H1 (cell line): Measurements from ENCODE around the gene TSPEAR. TPM values are rescaled to one million over a fixed set of nuclear protein-coding genes. Genes with fewer than 3 reads are reported as not detected.

Experiments
- CTCF ChIA-PET: fragments of 300-600 bp; sonication (Branson Sonifier 250); formaldehyde crosslinking; loops from one replicate; lab custom pipeline; 2021; ENCODE audit not compliant: partially characterized antibody; lab: Charles Lee
- POLR2A ChIA-PET: fragments of 300-600 bp; sonication (Branson Sonifier 250); formaldehyde crosslinking; loops from one replicate; lab custom pipeline; 2021; ENCODE audit warnings: inconsistent platforms; ENCODE audit not compliant: partially characterized antibody; lab: Charles Lee
- DNase-seq, 2 experiments: peaks; one replicate each; pipeline versions ENCODE4 v3.0.0 to v3.0.0-alpha.2; 2010 to 2022; ENCODE audit warnings: low spot score in 2 of 2, low read depth in 1 of 2, mixed read lengths in 1 of 2
- FAIRE-seq: peaks from 2 replicates; lab custom pipeline; 2011; peaks lifted over from hg19 to GRCh38; lab: Jason Lieb, UNC
- H2AFZ ChIP-seq: 2 replicates; pipeline ENCODE4 v1.8.1; 2012; ENCODE audit warnings: low read length, inconsistent platforms
- H2AK5ac ChIP-seq: 2 replicates; pipeline ENCODE4 v1.6.1; 2013; ENCODE audit warnings: low read depth, low read length
- H2BK120ac ChIP-seq: replicated peaks from 2 replicates; pipeline ENCODE3; 2013; ENCODE audit warnings: low read depth, low read length, inconsistent platforms
- H2BK12ac ChIP-seq: 2 replicates; pipeline ENCODE4 v1.6.1; 2013; ENCODE audit warnings: low read depth, low read length
- H2BK15ac ChIP-seq: 2 replicates; pipeline ENCODE4 v1.6.1; 2013; ENCODE audit warnings: low read length
- H2BK20ac ChIP-seq: 2 replicates; pipeline ENCODE4 v1.6.1; 2013; ENCODE audit warnings: low read length
- H2BK5ac ChIP-seq: 2 replicates; pipeline ENCODE4 v1.6.1; 2013; ENCODE audit warnings: low read depth, low read length
- H3K14ac ChIP-seq: 2 replicates; pipeline ENCODE4 v1.6.1; 2013; ENCODE audit warnings: inconsistent platforms; ENCODE audit not compliant: insufficient read length
- H3K18ac ChIP-seq: 2 replicates; pipeline ENCODE4 v1.6.1; 2013; ENCODE audit warnings: low read length; ENCODE audit errors: extremely low read depth
- H3K23ac ChIP-seq: 2 replicates; pipeline ENCODE4 v1.6.1; 2013; ENCODE audit warnings: inconsistent platforms; ENCODE audit not compliant: insufficient read length
- H3K23me2 ChIP-seq: 2 replicates; pipeline ENCODE4 v1.6.1; 2013; ENCODE audit warnings: low read depth, low read length
- H3K27ac ChIP-seq: 2 replicates; pipeline ENCODE4 v1.6.1; 2011; ENCODE audit warnings: low read depth, low read length, inconsistent platforms
- H3K27me3 ChIP-seq, 4 experiments: replicated peaks in 1 of 4; 1 replicate in 1 of 4; 2 replicates in 3 of 4; pipeline versions ENCODE4 v1.6.1 to v1.8.1; 2011 to 2013; ENCODE audit warnings: low read length in 3 of 4, mild to moderate bottlenecking in 3 of 4, inconsistent platforms in 2 of 4, mixed read lengths in 2 of 4, moderate library complexity in 1 of 4; ENCODE audit not compliant: control insufficient read depth in 3 of 4, insufficient read depth in 3 of 4; ENCODE audit errors: extremely low read depth in 1 of 4
- H3K36me3 ChIP-seq, 4 experiments: 2 replicates each; pipeline versions ENCODE4 v1.6.1 to v1.8.1; 2011 to 2013; ENCODE audit warnings: mild to moderate bottlenecking in 4 of 4, low read length in 3 of 4, moderate library complexity in 2 of 4, control low read depth in 1 of 4, inconsistent platforms in 1 of 4; ENCODE audit not compliant: insufficient read depth in 4 of 4, control insufficient read depth in 2 of 4
- H3K4ac ChIP-seq: replicated peaks from 2 replicates; pipeline ENCODE3; 2013; ENCODE audit warnings: low read length, low read depth, mixed read lengths, inconsistent platforms; ENCODE audit not compliant: insufficient read length
- H3K4me1 ChIP-seq, 4 experiments: replicated peaks in 1 of 4; 1 replicate in 1 of 4; 2 replicates in 3 of 4; pipeline versions ENCODE4 v1.6.1 to v1.8.1; 2011 to 2013; ENCODE audit warnings: low read length in 3 of 4, inconsistent platforms in 2 of 4, mixed read lengths in 1 of 4; ENCODE audit not compliant: insufficient read depth in 4 of 4, control insufficient read depth in 3 of 4
- H3K4me2 ChIP-seq, 2 experiments: 2 replicates each; pipeline versions ENCODE4 v1.6.1 to v1.8.1; 2011 to 2013; ENCODE audit warnings: low read depth in 2 of 2, low read length in 2 of 2, control low read depth in 1 of 2, inconsistent platforms in 1 of 2, mild to moderate bottlenecking in 1 of 2; ENCODE audit not compliant: insufficient read depth in 1 of 2
- H3K4me3 ChIP-seq, 4 experiments: fragments of 200-600, 300-600 bp in 1 of 4; sonication (generic), shearing (Covaris generic), sonication (Bioruptor Twin) in 1 of 4; 2 replicates each; pipeline versions ENCODE4 v1.5.1 to v1.8.1; 2011 to 2016; ENCODE audit warnings: low read length in 4 of 4, low read depth in 3 of 4, control low read depth in 2 of 4, inconsistent platforms in 2 of 4, mild to moderate bottlenecking in 2 of 4, mixed read lengths in 1 of 4, moderate library complexity in 1 of 4; ENCODE audit not compliant: insufficient read depth in 2 of 4; ENCODE audit errors: extremely low read depth in 1 of 4
- H3K56ac ChIP-seq: replicated peaks from 2 replicates; pipeline ENCODE3; 2013; ENCODE audit warnings: low read depth, mild to moderate bottlenecking, mixed read lengths, low read length, inconsistent platforms; ENCODE audit not compliant: insufficient read length
- H3K79me1 ChIP-seq: 2 replicates; pipeline ENCODE4 v1.6.1; 2013; ENCODE audit warnings: low read depth, low read length, control low read depth
- H3K79me2 ChIP-seq, 2 experiments: 2 replicates each; pipeline versions ENCODE4 v1.6.1 to v1.8.1; 2012 to 2013; ENCODE audit warnings: low read length in 2 of 2, mild to moderate bottlenecking in 2 of 2, inconsistent platforms in 1 of 2; ENCODE audit not compliant: insufficient read depth in 2 of 2, control insufficient read depth in 1 of 2
- H3K9ac ChIP-seq, 4 experiments: replicated peaks in 1 of 4; 1 replicate in 1 of 4; 2 replicates in 3 of 4; pipeline versions ENCODE4 v1.6.1 to v1.8.1; 2011 to 2013; ENCODE audit warnings: low read depth in 3 of 4, low read length in 3 of 4, control low read depth in 2 of 4, mild to moderate bottlenecking in 2 of 4, moderate library complexity in 2 of 4, inconsistent platforms in 1 of 4; ENCODE audit errors: extremely low read depth in 1 of 4
- H3K9me3 ChIP-seq, 2 experiments: 2 replicates each; pipeline versions ENCODE4 v1.6.1 to v1.8.1; 2012 to 2013; ENCODE audit warnings: mild to moderate bottlenecking in 2 of 2, moderate library complexity in 2 of 2, control low read depth in 1 of 2, inconsistent platforms in 1 of 2, low read depth in 1 of 2, low read length in 1 of 2, mixed read lengths in 1 of 2; ENCODE audit not compliant: insufficient read depth in 2 of 2
- H4K20me1 ChIP-seq, 2 experiments: replicated peaks in 1 of 2; 2 replicates each; pipeline versions ENCODE3 to v1.8.1; 2011 to 2013; ENCODE audit warnings: inconsistent platforms in 2 of 2, low read length in 2 of 2, mild to moderate bottlenecking in 1 of 2; ENCODE audit not compliant: insufficient read depth in 2 of 2, control insufficient read depth in 1 of 2
- H4K5ac ChIP-seq: 2 replicates; pipeline ENCODE4 v1.6.1; 2013; ENCODE audit warnings: low read length, low read depth, mixed read lengths, inconsistent platforms; ENCODE audit not compliant: insufficient read length
- H4K8ac ChIP-seq: 2 replicates; pipeline ENCODE4 v1.8.0; 2013; ENCODE audit warnings: mild to moderate bottlenecking, moderate library complexity, low read length, inconsistent platforms; ENCODE audit not compliant: insufficient read depth; ENCODE audit errors: extremely low read depth
- H4K91ac ChIP-seq: replicated peaks from 2 replicates; pipeline ENCODE3; 2013; ENCODE audit warnings: low read length, mixed read lengths, inconsistent platforms; ENCODE audit not compliant: insufficient read length
- GABPA ChIP-seq: IDR thresholded peaks from 2 replicates; pipeline ENCODE4 v1.6.1; 2011; ENCODE audit warnings: mild to moderate bottlenecking, low read length, moderate library complexity, borderline replicate concordance; ENCODE audit not compliant: insufficient read depth
- JUN ChIP-seq: IDR thresholded peaks from 2 replicates; pipeline ENCODE4 v1.6.1; 2011; ENCODE audit warnings: low read depth, mild to moderate bottlenecking, improper control_type of control experiment, low read length
- KDM1A ChIP-seq: fragments of 200-600, 300-600 bp; sonication (generic); IDR thresholded peaks from 2 replicates; pipeline ENCODE4 v1.7.1; 2016; ENCODE audit warnings: mild to moderate bottlenecking, low read length, borderline replicate concordance
- KDM4A ChIP-seq: IDR thresholded peaks from one replicate; pipeline ENCODE4 v1.7.1; 2012; ENCODE audit warnings: low read depth, mild to moderate bottlenecking, moderate library complexity, low read length, inconsistent platforms; ENCODE audit not compliant: severe bottlenecking
- SAP30 ChIP-seq: fragments of 300-600 bp; sonication (generic); IDR thresholded peaks from 2 replicates; pipeline ENCODE4 v1.7.1; 2012; ENCODE audit warnings: low read length, moderate library complexity, mild to moderate bottlenecking, inconsistent platforms; ENCODE audit not compliant: insufficient read depth, insufficient replicate concordance
- SP2 ChIP-seq: IDR thresholded peaks from 2 replicates; pipeline ENCODE4 v1.6.1; 2012; ENCODE audit warnings: mild to moderate bottlenecking, low read length, inconsistent platforms
- SRF ChIP-seq: IDR thresholded peaks from 2 replicates; pipeline ENCODE4 v1.6.1; 2011; ENCODE audit warnings: mild to moderate bottlenecking, low read depth, low read length, moderate library complexity
- SUZ12 ChIP-seq: fragments of 200-600 bp; sonication (generic); IDR thresholded peaks from 2 replicates; pipeline ENCODE4 v1.6.1; 2012; ENCODE audit warnings: mild to moderate bottlenecking, inconsistent platforms, low read length, moderate library complexity, mixed read lengths
- TAF7 ChIP-seq: optimal IDR thresholded peaks from 2 replicates; pipeline ENCODE3; 2011; ENCODE audit warnings: low read depth, mild to moderate bottlenecking, inconsistent platforms, low read length, moderate library complexity, borderline replicate concordance
- TBP ChIP-seq: IDR thresholded peaks from 2 replicates; pipeline ENCODE4 v1.6.1; 2011; ENCODE audit warnings: low read depth, low read length, improper control_type of control experiment
- TCF12 ChIP-seq: IDR thresholded peaks from 2 replicates; pipeline ENCODE4 v1.6.1; 2011; ENCODE audit warnings: low read depth, mild to moderate bottlenecking, low read length
- TEAD4 ChIP-seq: IDR thresholded peaks from 2 replicates; pipeline ENCODE4 v1.6.1; 2012; ENCODE audit warnings: low read depth, low read length, inconsistent platforms, mixed read lengths
- WGBS, 2 experiments: shearing (Covaris generic) in 1 of 2; methylation state at CpG; one replicate each; pipeline versions ENCODE4 v1.1.6 to v1.1.7; 2013 to 2015; ENCODE audit warnings: low lambda C conversion rate in 2 of 2, mixed read lengths in 2 of 2, inconsistent platforms in 1 of 2, low coverage in 1 of 2, missing lambda C conversion rate in 1 of 2; ENCODE audit not compliant: insufficient replicate concordance in 2 of 2, insufficient coverage in 1 of 2, insufficient read length in 1 of 2; ENCODE audit errors: extremely low coverage in 1 of 2, missing lambda C conversion rate in 1 of 2; 5-methylcytosine and 5-hydroxymethylcytosine counted together
- polyA plus RNA-seq, 7 experiments: library from polyadenylated mRNA; depleted of rRNA in 3 of 7; stranded (reverse) in 5 of 7; unstranded in 2 of 7; fragments of >200 nt in 5 of 7; fragments of 200-250 nt in 2 of 7; gene quantifications; 1 replicate in 5 of 7; 2 replicates in 1 of 7; 4 replicates in 1 of 7; pipeline versions ENCODE4 v1.2.1 to v1.2.3, GENCODE V29; 2011 to 2013; ENCODE audit warnings: missing spikeins in 2 of 7, mixed read lengths in 2 of 7
- total RNA-seq: library from RNA; stranded (reverse); fragmentation: NEBNext Ultra II Directional; extraction: Animal tissue kit (Norgen Biotek cat#: 25700); gene quantifications from 2 replicates; pipeline ENCODE4 v1.2.1, GENCODE V29; 2021

Gene TSPEAR
- total and polyA plus RNA-seq, 2 of the 8 experiments (the other 6 are each of a cell fraction or from before 2014, with no cell fraction given): 0.58 to 0.89 TPM

DNA sequence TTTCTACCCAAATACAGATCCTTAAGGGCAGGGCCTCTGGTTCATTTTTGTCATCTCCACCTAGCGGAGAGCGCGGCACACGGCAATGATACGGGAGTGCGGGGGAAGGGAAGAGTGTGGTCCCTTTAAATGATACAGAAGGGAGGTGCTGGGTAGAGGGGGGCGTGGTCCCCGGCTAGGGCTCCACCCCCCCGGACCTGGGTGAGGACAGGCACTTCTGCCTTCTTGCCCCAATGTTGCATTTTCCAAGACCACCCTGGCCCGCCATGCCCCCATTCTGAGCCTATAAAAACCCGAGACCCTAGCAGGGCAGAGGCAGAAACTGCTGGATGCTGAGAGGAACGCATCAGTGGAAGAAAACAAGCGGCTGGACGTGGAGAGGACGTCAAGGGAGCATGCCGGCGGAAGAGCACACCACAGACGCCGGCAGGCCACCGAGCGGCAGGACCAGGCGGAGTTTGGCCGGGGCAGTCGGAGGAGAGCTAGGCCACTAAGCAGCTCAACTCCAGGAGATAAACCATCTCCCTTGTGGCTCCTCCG lies 226.0 kb downstream of the TSPEAR start:
- H3K36me3 ChIP-seq: peaks cover 0 to 4% (median 0%) of the 10 kb centered on the region in 4 experiments; a peak in 1 of 8 replicates
- H3K4ac ChIP-seq: no peak overlapping the region
- DNase-seq (peak; percentile 60 to 87), FAIRE-seq (peak; percentile 32)
- no peaks in the 10 kb centered on the region; the same call in 1 of the 2 replicates for H3K23me2 ChIP-seq
- peak overlapping the region; percentile 63 for H2AFZ ChIP-seq
- H2BK120ac ChIP-seq: no peak overlapping the region
- WGBS, 2 experiments: 35% methylated on average over 25 of the region's 25 CpGs; no CpG with 5 or more reads in 1 of the 2 experiments
- no peak overlapping the region for H2AK5ac ChIP-seq
- H4K20me1 ChIP-seq: no peaks in the 10 kb centered on the region
- H4K91ac ChIP-seq: no peak overlapping the region
- 0 out of 2 replicates have a peak overlapping the region, but pooled peaks have one; percentile 18 for H2BK20ac ChIP-seq
- H3K18ac ChIP-seq: peak overlapping the region; percentile 13; the same call in 1 of the 2 replicates
- peak overlapping the region; percentile 14 to 72 (median 58) for H3K9ac ChIP-seq
- peak overlapping the region; percentile 34; the same call in 1 of the 2 replicates for H3K27ac ChIP-seq
- H2BK12ac ChIP-seq: 0 out of 2 replicates have a peak overlapping the region, but pooled peaks have one; percentile 39
- ChIA-PET POLR2A (interaction anchor here (0.9 to 1.4 kb wide), 9 partner anchors 9 to 388 kb away, joined by 3 to 14 read pairs (median 4); partner anchors contain the start of gene PTTG1IP), CTCF (interaction anchor here (0.7 to 1.3 kb wide), 8 partner anchors 19 to 315 kb away, joined by 3 to 5 read pairs (median 3); partner anchors contain the start of gene LRRC3)
- no peaks in the 10 kb centered on the region for H3K79me1 ChIP-seq
- no peak overlapping the region for H3K56ac ChIP-seq
- peaks cover 0 to 6% of the 10 kb centered on the region in 2 experiments; a peak in 2 of 4 replicates for H3K9me3 ChIP-seq
- H3K4me1 ChIP-seq: peaks cover 0 to 3% (median 1%) of the 10 kb centered on the region in 4 experiments; a peak in 3 of 7 replicates
- H3K27me3 ChIP-seq: no peaks in the 10 kb centered on the region; a peak in 1 of 7 replicates
- H3K4me2 ChIP-seq: peak overlapping the region; percentile 65 to 92
- peak overlapping the region; percentile 64 to 93 (median 67) for H3K4me3 ChIP-seq
- H3K23ac ChIP-seq: no peak overlapping the region
- H3K79me2 ChIP-seq: peaks cover 3 to 25% of the 10 kb centered on the region in 2 experiments; a peak in 3 of 4 replicates
- peak overlapping the region; percentile 75 for H4K5ac ChIP-seq
- peak overlapping the region; percentile 83 for H2BK5ac ChIP-seq
- H2BK15ac ChIP-seq: 0 out of 2 replicates have a peak overlapping the region, but pooled peaks have one; percentile 95
- no peak overlapping the region for H3K14ac ChIP-seq
- H4K8ac ChIP-seq: no peak overlapping the region; the same call in 1 of the 2 replicates
- TF ChIP-seq SAP30: no peak
- no peak for TF ChIP-seq TCF12
- peak; percentile 91 for TF ChIP-seq TBP
- no peak for TF ChIP-seq SP2
- TF ChIP-seq GABPA: no peak
- TF ChIP-seq TAF7: peak; percentile 72
- no peak for TF ChIP-seq JUN
- peak; percentile 21 for TF ChIP-seq KDM4A
- no peak for TF ChIP-seq SUZ12
- no peak for TF ChIP-seq KDM1A
- no peak for TF ChIP-seq SRF
- no peak for TF ChIP-seq TEAD4
